Measurements from ENCODE around the gene AFAP1L2. TPM values are rescaled to one million over a fixed set of nuclear protein-coding genes. Genes with fewer than 3 reads are reported as not detected.

The AFAP1L2 gene
- polyA plus RNA-seq, 3 donors: 0.01 to 0.43 TPM; not detected in 1

DNA sequence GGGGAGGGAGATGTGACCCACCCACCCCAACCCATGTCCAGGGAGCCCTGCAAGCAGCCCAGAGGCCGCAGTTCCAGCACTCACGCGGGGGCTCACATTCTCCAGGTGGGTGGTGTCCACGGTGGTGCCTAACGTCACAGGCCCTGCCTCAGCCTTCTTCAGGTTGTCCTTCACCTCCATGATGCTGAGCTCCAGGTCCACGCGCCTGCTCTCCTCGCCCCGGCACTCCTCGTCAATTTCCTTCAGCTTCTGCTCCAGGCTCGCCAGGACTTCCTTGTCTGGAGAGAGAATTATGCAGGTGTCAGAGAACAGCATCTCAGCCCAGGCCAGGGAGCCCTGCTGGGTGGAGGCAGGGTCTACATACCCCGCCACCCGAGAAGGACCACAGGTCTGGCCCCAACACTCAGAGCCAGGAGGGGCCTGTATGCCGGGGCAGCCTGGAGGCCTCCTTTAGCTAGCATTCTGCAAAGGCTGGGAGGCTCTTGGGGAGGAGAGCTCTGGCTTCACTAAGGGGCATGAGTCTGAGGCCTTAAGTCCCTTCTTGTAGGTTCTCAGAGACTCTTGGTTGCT, 107.1 kb downstream of the AFAP1L2 start:
- intact Hi-C loops (cut with micrococcal nuclease): no loop called here
- H3K4me1 Mint-ChIP-seq: no peaks in the 10 kb centered on the region
- no peaks in the 10 kb centered on the region for H3K36me3 Mint-ChIP-seq
- H4K20me1 ChIP-seq (ENCODE audit: insufficient read depth, low read length): no peaks in the 10 kb centered on the region
- no peaks in the 10 kb centered on the region for H3K4me1 ChIP-seq (ENCODE audit: control insufficient read depth in 1 of 2, insufficient read depth in 2 of 2, low read length in 2 of 2)
- no peak overlapping the region for H3K9ac ChIP-seq (ENCODE audit: insufficient read depth, low read length, poor library complexity, severe bottlenecking)
- no peak overlapping the region for H3K4me3 ChIP-seq (replicated peaks in 1 of 3; ENCODE audit: low read depth in 2 of 3, low read length in 3 of 3)
- no peak overlapping the region for H3K4me2 ChIP-seq (replicated peaks; ENCODE audit: extremely low read depth, low read length, poor library complexity, severe bottlenecking)
- H3K79me2 ChIP-seq (ENCODE audit: insufficient read depth, low read length): no peaks in the 10 kb centered on the region
- no peaks in the 10 kb centered on the region for H3K36me3 ChIP-seq (replicated peaks in 1 of 2; ENCODE audit: control insufficient read depth in 1 of 2, insufficient read depth in 2 of 2, low read length in 2 of 2)
- H2AFZ ChIP-seq (ENCODE audit: insufficient read depth, low read depth, low read length, poor library complexity, severe bottlenecking): no peak overlapping the region
- DNase-seq: no peak
- no peak overlapping the region for H3K27ac ChIP-seq (ENCODE audit: low read depth in 1 of 2, low read length in 2 of 2)
- peaks cover 12 to 23% (median 18%) of the 10 kb centered on the region in 7 donors for H3K9me3 Mint-ChIP-seq
- no peak overlapping the region for H3K27ac Mint-ChIP-seq
- H3K4me3 Mint-ChIP-seq: no peak overlapping the region
- H3K27me3 ChIP-seq (ENCODE audit: control insufficient read depth in 2 of 2, insufficient read depth in 2 of 2, low read length in 2 of 2): no peaks in the 10 kb centered on the region
- H3K27me3 Mint-ChIP-seq (ENCODE audit: low read depth in 3 of 3): peaks cover 0 to 2% (median 0%) of the 10 kb centered on the region in 3 donors
- TF ChIP-seq, protein P1, sequence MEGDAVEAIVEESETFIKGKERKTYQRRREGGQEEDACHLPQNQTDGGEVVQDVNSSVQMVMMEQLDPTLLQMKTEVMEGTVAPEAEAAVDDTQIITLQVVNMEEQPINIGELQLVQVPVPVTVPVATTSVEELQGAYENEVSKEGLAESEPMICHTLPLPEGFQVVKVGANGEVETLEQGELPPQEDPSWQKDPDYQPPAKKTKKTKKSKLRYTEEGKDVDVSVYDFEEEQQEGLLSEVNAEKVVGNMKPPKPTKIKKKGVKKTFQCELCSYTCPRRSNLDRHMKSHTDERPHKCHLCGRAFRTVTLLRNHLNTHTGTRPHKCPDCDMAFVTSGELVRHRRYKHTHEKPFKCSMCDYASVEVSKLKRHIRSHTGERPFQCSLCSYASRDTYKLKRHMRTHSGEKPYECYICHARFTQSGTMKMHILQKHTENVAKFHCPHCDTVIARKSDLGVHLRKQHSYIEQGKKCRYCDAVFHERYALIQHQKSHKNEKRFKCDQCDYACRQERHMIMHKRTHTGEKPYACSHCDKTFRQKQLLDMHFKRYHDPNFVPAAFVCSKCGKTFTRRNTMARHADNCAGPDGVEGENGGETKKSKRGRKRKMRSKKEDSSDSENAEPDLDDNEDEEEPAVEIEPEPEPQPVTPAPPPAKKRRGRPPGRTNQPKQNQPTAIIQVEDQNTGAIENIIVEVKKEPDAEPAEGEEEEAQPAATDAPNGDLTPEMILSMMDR (IDR thresholded peaks at IDR 0.05): no peak
- WGBS (ENCODE audit: insufficient coverage): 97% methylated on average over 14 of the region's 14 CpGs
- peaks cover 9 to 24% of the 10 kb centered on the region in 2 donors for H3K9me3 ChIP-seq (replicated peaks in 1 of 2; ENCODE audit: control insufficient read depth in 1 of 2, insufficient read depth in 1 of 2, low read length in 2 of 2)

DNA sequence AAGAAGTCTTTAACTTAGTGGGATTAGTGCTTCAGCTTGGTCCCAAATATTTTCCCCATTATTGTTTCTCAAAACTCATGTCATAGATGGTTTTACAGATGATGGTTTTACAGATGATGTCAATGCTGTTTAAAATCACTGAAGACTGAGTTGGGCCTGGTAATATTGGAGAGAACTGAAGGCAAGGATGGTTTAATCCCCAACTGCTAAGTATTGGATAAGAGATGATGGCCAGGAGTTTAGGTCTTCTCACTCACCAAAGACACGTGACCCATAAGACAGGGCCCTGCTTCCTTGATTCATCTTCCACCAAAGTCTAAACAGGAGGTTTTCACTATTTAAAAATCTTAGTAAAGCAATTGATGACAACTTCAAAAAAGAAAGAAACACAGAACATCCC, 108.9 kb downstream of the AFAP1L2 start:
- H4K20me1 ChIP-seq (ENCODE audit: insufficient read depth, low read length): no peaks in the 10 kb centered on the region
- H2AFZ ChIP-seq (ENCODE audit: insufficient read depth, low read depth, low read length, poor library complexity, severe bottlenecking): no peak overlapping the region
- TF ChIP-seq, protein P1 (IDR thresholded peaks at IDR 0.05): no peak
- no peaks in the 10 kb centered on the region for H3K79me2 ChIP-seq (ENCODE audit: insufficient read depth, low read length)
- no CpG with 5 or more reads among the region's 1 CpG for WGBS (ENCODE audit: insufficient coverage)
- no peak overlapping the region for H3K27ac Mint-ChIP-seq
- H3K4me1 ChIP-seq (ENCODE audit: control insufficient read depth in 1 of 2, insufficient read depth in 2 of 2, low read length in 2 of 2): no peaks in the 10 kb centered on the region
- H3K27me3 Mint-ChIP-seq (ENCODE audit: low read depth in 3 of 3): peaks cover 0 to 2% (median under 1%) of the 10 kb centered on the region in 3 donors
- peaks cover 9 to 24% of the 10 kb centered on the region in 2 donors for H3K9me3 ChIP-seq (replicated peaks in 1 of 2; ENCODE audit: control insufficient read depth in 1 of 2, insufficient read depth in 1 of 2, low read length in 2 of 2)
- H3K9ac ChIP-seq (ENCODE audit: insufficient read depth, low read length, poor library complexity, severe bottlenecking): no peak overlapping the region
- no peak overlapping the region for H3K4me3 ChIP-seq (replicated peaks in 1 of 3; ENCODE audit: low read depth in 2 of 3, low read length in 3 of 3)
- H3K4me3 Mint-ChIP-seq: no peak overlapping the region
- DNase-seq: no peak
- no peak overlapping the region for H3K27ac ChIP-seq (ENCODE audit: low read depth in 1 of 2, low read length in 2 of 2)
- intact Hi-C loops (cut with micrococcal nuclease): no loop called here
- H3K4me1 Mint-ChIP-seq: no peaks in the 10 kb centered on the region
- H3K36me3 Mint-ChIP-seq: no peaks in the 10 kb centered on the region
- H3K4me2 ChIP-seq (replicated peaks; ENCODE audit: extremely low read depth, low read length, poor library complexity, severe bottlenecking): no peak overlapping the region
- no peaks in the 10 kb centered on the region for H3K27me3 ChIP-seq (ENCODE audit: control insufficient read depth in 2 of 2, insufficient read depth in 2 of 2, low read length in 2 of 2)
- peaks cover 12 to 23% (median 18%) of the 10 kb centered on the region in 7 donors for H3K9me3 Mint-ChIP-seq
- no peaks in the 10 kb centered on the region for H3K36me3 ChIP-seq (replicated peaks in 1 of 2; ENCODE audit: control insufficient read depth in 1 of 2, insufficient read depth in 2 of 2, low read length in 2 of 2)
